ENCODE data around the gene CTSO. TPM values are rescaled to one million over a fixed set of nuclear protein-coding genes. Genes with fewer than 3 reads are reported as not detected.

The CTSO gene
- total RNA-seq, 1 experiment from 2014 or later, result 2.8 TPM

GRCh38 chr4:155972098-155972497 is 18.4 kb upstream of the CTSO start:
- Histone ChIP-seq H2AFZ (ENCODE audit: low read length) (no peak overlapping the region), H3K9ac (ENCODE audit: low read length) (no peak overlapping the region), H3K9me2 (replicated peaks; ENCODE audit: low read length) (no peaks in the 10 kb centered on the region), H3K36me3 (ENCODE audit: low read depth, low read length) (no peaks in the 10 kb centered on the region), H3K4me1 (ENCODE audit: insufficient read depth, low read length) (0 out of 2 replicates have a peak, but pooled peaks cover 3% of the 10 kb centered on the region), H3K4me3 (ENCODE audit: low read length) (no peak overlapping the region), H3F3A (ENCODE audit: low read length, unreplicated experiment) (no peaks in the 10 kb centered on the region), H3K4me2 (ENCODE audit: low read length) (no peak overlapping the region), H3K79me2 (ENCODE audit: low read length) (no peaks in the 10 kb centered on the region), H3K9me3 (ENCODE audit: low read length) (no peaks in the 10 kb centered on the region), H4K20me1 (ENCODE audit: low read length) (no peaks in the 10 kb centered on the region), H3K27me3 (ENCODE audit: low read length) (no peaks in the 10 kb centered on the region), H3K27ac (ENCODE audit: low read length) (no peak overlapping the region)
- ATAC-seq, result peak; percentile 69
- TF ChIP-seq EZH2 (IDR thresholded peaks at IDR 0.05; ENCODE audit: low read length, unreplicated experiment), result no peak
- peak; percentile 79 for TF ChIP-seq CTCF (conservative IDR thresholded peaks at IDR 0.05; ENCODE audit: low read depth, low read length)
- TF ChIP-seq EZH2phosphoT487 (IDR thresholded peaks at IDR 0.05; ENCODE audit: borderline replicate concordance, low read length), result no peak
- BruUV-seq (replicated peaks), result no TSS peak
- CTCF ChIA-PET, result no interaction called here
- POLR2A ChIA-PET (ENCODE audit: unreplicated experiment), result no interaction called here
- DNase-seq, result peak; percentile 64
- intact Hi-C loops (cut with micrococcal nuclease), result no loop called here

- Histone ChIP-seq H3K27me3 (ENCODE audit: low read length) (no peaks in the 10 kb centered on the region), H3K27ac (ENCODE audit: low read length) (no peak overlapping the region), H3K79me2 (ENCODE audit: low read length) (no peaks in the 10 kb centered on the region), H3K4me3 (ENCODE audit: low read length) (no peak overlapping the region), H3K9me2 (replicated peaks; ENCODE audit: low read length) (no peaks in the 10 kb centered on the region), H2AFZ (ENCODE audit: low read length) (no peak overlapping the region), H4K20me1 (ENCODE audit: low read length) (no peaks in the 10 kb centered on the region), H3K4me2 (ENCODE audit: low read length) (no peak overlapping the region), H3K36me3 (ENCODE audit: low read depth, low read length) (no peaks in the 10 kb centered on the region), H3F3A (ENCODE audit: low read length, unreplicated experiment) (no peaks in the 10 kb centered on the region), H3K9me3 (ENCODE audit: low read length) (no peaks in the 10 kb centered on the region), H3K9ac (ENCODE audit: low read length) (no peak overlapping the region), H3K4me1 (ENCODE audit: insufficient read depth, low read length) (peaks cover 8% of the 10 kb centered on the region)
- ChIA-PET POLR2A (ENCODE audit: unreplicated experiment) (no interaction called here), CTCF (no interaction called here)
- no peak for DNase-seq
- BruUV-seq (replicated peaks), result no TSS peak
- ATAC-seq, result no peak
- no peak for TF ChIP-seq EZH2phosphoT487 (IDR thresholded peaks at IDR 0.05; ENCODE audit: borderline replicate concordance, low read length)
- no peak for TF ChIP-seq CTCF (conservative IDR thresholded peaks at IDR 0.05; ENCODE audit: low read depth, low read length)
- no peak for TF ChIP-seq EZH2 (IDR thresholded peaks at IDR 0.05; ENCODE audit: low read length, unreplicated experiment)
- intact Hi-C loops (cut with micrococcal nuclease), result loop anchor here (10.0 kb wide), 1 partner anchor 178 kb away; no protein-coding TSS in a partner anchor
These were observed 13.2 kb upstream of the CTSO start for GRCh38 chr4:155966731-155967395.

GRCh38 chr4:155966171-155966570 is 12.5 kb upstream of the CTSO start:
- no TSS peak for BruUV-seq (replicated peaks)
- Histone ChIP-seq H3K9me2 (replicated peaks; ENCODE audit: low read length) (no peaks in the 10 kb centered on the region), H3F3A (ENCODE audit: low read length, unreplicated experiment) (no peaks in the 10 kb centered on the region), H3K4me1 (ENCODE audit: insufficient read depth, low read length) (peaks cover 11% of the 10 kb centered on the region), H3K9ac (ENCODE audit: low read length) (no peak overlapping the region), H3K4me3 (ENCODE audit: low read length) (no peak overlapping the region), H3K4me2 (ENCODE audit: low read length) (no peak overlapping the region), H2AFZ (ENCODE audit: low read length) (no peak overlapping the region), H3K9me3 (ENCODE audit: low read length) (no peaks in the 10 kb centered on the region), H4K20me1 (ENCODE audit: low read length) (no peaks in the 10 kb centered on the region), H3K79me2 (ENCODE audit: low read length) (no peaks in the 10 kb centered on the region), H3K27me3 (ENCODE audit: low read length) (no peaks in the 10 kb centered on the region), H3K27ac (ENCODE audit: low read length) (no peak overlapping the region), H3K36me3 (ENCODE audit: low read depth, low read length) (no peaks in the 10 kb centered on the region)
- no peak for TF ChIP-seq EZH2phosphoT487 (IDR thresholded peaks at IDR 0.05; ENCODE audit: borderline replicate concordance, low read length)
- no peak for TF ChIP-seq CTCF (conservative IDR thresholded peaks at IDR 0.05; ENCODE audit: low read depth, low read length)
- DNase-seq (no peak), ATAC-seq (no peak)
- intact Hi-C loops (cut with micrococcal nuclease), result loop anchor here (10.0 kb wide), 1 partner anchor 179 kb away; no protein-coding TSS in a partner anchor
- CTCF ChIA-PET, result no interaction called here
- POLR2A ChIA-PET (ENCODE audit: unreplicated experiment), result no interaction called here

Measured in PC-3 (cell line).